H1 (cell line): ENCODE results near the gene RINT1. TPM values are rescaled to one million over a fixed set of nuclear protein-coding genes. Genes with fewer than 3 reads are reported as not detected.

Experiments
- CBX5 ChIP-seq: fragments of 300-800, 300-1000 bp; sonication (generic); IDR thresholded peaks from 2 replicates; pipeline ENCODE4 v1.7.1; 2016; ENCODE audit warnings: antibody characterized with exemption, low read length, low read depth
- CBX8 ChIP-seq: fragments of 300-800, 300-1000 bp; sonication (generic); IDR thresholded peaks from 2 replicates; pipeline ENCODE4 v1.7.1; 2016; ENCODE audit warnings: low read depth, low read length, borderline replicate concordance
- EGR1 ChIP-seq: IDR thresholded peaks from 2 replicates; pipeline ENCODE4 v1.6.1; 2011; ENCODE audit warnings: low read depth, low read length, borderline replicate concordance
- KDM4A ChIP-seq: IDR thresholded peaks from one replicate; pipeline ENCODE4 v1.7.1; 2012; ENCODE audit warnings: low read depth, mild to moderate bottlenecking, moderate library complexity, low read length, inconsistent platforms; ENCODE audit not compliant: severe bottlenecking
- RNF2 ChIP-seq: fragments of 200-900, 300-1000 bp; sonication (generic); IDR thresholded peaks from 2 replicates; pipeline ENCODE4 v1.7.1; 2016; ENCODE audit warnings: borderline replicate concordance, low read depth, mild to moderate bottlenecking, antibody characterized with exemption, low read length; ENCODE audit not compliant: poor library complexity, severe bottlenecking; ENCODE audit errors: missing control alignments
- YY1 ChIP-seq: IDR thresholded peaks from 2 replicates; pipeline ENCODE4 v1.6.1; 2011; ENCODE audit warnings: low read depth, mild to moderate bottlenecking, low read length
- ZNF274 ChIP-seq: IDR thresholded peaks from 2 replicates; pipeline ENCODE4 v1.7.0; 2012; ENCODE audit warnings: low read length, borderline replicate concordance; ENCODE audit errors: extremely low read depth
- polyA plus RNA-seq, 7 experiments: library from polyadenylated mRNA; depleted of rRNA in 3 of 7; stranded (reverse) in 5 of 7; unstranded in 2 of 7; fragments of >200 nt in 5 of 7; fragments of 200-250 nt in 2 of 7; gene quantifications; 1 replicate in 5 of 7; 2 replicates in 1 of 7; 4 replicates in 1 of 7; pipeline versions ENCODE4 v1.2.1 to v1.2.3, GENCODE V29; 2011 to 2013; ENCODE audit warnings: missing spikeins in 2 of 7, mixed read lengths in 2 of 7
- total RNA-seq: library from RNA; stranded (reverse); fragmentation: NEBNext Ultra II Directional; extraction: Animal tissue kit (Norgen Biotek cat#: 25700); gene quantifications from 2 replicates; pipeline ENCODE4 v1.2.1, GENCODE V29; 2021
- TF ChIP-seq, protein P1 (sequence below): fragments of 300-600 bp; sonication (generic); IDR thresholded peaks from 2 replicates; pipeline ENCODE4 v1.7.1; 2012; ENCODE audit warnings: low read length, moderate library complexity, mild to moderate bottlenecking, inconsistent platforms; ENCODE audit not compliant: insufficient replicate concordance

Gene RINT1
- total and polyA plus RNA-seq, 2 of the 8 experiments (the other 6 are each of a cell fraction or from before 2014, with no cell fraction given), result 7.8 to 21.8 TPM

DNA sequence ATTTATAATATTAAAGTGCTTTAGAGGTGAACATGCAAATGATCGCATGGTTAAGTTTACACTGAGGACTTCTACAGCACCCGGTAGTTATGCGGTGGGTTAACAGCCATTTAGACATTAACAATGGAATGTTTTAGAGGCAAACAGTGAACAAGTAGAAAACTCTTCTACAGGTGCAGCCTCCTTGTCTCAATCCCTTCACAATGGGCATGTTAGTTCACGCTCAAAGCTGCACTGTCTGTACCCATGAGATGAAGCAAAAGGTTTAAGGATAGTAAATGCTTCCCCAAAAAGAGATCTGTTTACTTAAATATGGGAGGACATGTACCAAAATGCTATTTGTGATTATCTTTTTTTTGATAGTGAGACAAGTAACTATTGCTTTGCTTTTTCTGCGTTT is 35.0 kb upstream of the RINT1 start (continued):
- TF ChIP-seq, protein P1, sequence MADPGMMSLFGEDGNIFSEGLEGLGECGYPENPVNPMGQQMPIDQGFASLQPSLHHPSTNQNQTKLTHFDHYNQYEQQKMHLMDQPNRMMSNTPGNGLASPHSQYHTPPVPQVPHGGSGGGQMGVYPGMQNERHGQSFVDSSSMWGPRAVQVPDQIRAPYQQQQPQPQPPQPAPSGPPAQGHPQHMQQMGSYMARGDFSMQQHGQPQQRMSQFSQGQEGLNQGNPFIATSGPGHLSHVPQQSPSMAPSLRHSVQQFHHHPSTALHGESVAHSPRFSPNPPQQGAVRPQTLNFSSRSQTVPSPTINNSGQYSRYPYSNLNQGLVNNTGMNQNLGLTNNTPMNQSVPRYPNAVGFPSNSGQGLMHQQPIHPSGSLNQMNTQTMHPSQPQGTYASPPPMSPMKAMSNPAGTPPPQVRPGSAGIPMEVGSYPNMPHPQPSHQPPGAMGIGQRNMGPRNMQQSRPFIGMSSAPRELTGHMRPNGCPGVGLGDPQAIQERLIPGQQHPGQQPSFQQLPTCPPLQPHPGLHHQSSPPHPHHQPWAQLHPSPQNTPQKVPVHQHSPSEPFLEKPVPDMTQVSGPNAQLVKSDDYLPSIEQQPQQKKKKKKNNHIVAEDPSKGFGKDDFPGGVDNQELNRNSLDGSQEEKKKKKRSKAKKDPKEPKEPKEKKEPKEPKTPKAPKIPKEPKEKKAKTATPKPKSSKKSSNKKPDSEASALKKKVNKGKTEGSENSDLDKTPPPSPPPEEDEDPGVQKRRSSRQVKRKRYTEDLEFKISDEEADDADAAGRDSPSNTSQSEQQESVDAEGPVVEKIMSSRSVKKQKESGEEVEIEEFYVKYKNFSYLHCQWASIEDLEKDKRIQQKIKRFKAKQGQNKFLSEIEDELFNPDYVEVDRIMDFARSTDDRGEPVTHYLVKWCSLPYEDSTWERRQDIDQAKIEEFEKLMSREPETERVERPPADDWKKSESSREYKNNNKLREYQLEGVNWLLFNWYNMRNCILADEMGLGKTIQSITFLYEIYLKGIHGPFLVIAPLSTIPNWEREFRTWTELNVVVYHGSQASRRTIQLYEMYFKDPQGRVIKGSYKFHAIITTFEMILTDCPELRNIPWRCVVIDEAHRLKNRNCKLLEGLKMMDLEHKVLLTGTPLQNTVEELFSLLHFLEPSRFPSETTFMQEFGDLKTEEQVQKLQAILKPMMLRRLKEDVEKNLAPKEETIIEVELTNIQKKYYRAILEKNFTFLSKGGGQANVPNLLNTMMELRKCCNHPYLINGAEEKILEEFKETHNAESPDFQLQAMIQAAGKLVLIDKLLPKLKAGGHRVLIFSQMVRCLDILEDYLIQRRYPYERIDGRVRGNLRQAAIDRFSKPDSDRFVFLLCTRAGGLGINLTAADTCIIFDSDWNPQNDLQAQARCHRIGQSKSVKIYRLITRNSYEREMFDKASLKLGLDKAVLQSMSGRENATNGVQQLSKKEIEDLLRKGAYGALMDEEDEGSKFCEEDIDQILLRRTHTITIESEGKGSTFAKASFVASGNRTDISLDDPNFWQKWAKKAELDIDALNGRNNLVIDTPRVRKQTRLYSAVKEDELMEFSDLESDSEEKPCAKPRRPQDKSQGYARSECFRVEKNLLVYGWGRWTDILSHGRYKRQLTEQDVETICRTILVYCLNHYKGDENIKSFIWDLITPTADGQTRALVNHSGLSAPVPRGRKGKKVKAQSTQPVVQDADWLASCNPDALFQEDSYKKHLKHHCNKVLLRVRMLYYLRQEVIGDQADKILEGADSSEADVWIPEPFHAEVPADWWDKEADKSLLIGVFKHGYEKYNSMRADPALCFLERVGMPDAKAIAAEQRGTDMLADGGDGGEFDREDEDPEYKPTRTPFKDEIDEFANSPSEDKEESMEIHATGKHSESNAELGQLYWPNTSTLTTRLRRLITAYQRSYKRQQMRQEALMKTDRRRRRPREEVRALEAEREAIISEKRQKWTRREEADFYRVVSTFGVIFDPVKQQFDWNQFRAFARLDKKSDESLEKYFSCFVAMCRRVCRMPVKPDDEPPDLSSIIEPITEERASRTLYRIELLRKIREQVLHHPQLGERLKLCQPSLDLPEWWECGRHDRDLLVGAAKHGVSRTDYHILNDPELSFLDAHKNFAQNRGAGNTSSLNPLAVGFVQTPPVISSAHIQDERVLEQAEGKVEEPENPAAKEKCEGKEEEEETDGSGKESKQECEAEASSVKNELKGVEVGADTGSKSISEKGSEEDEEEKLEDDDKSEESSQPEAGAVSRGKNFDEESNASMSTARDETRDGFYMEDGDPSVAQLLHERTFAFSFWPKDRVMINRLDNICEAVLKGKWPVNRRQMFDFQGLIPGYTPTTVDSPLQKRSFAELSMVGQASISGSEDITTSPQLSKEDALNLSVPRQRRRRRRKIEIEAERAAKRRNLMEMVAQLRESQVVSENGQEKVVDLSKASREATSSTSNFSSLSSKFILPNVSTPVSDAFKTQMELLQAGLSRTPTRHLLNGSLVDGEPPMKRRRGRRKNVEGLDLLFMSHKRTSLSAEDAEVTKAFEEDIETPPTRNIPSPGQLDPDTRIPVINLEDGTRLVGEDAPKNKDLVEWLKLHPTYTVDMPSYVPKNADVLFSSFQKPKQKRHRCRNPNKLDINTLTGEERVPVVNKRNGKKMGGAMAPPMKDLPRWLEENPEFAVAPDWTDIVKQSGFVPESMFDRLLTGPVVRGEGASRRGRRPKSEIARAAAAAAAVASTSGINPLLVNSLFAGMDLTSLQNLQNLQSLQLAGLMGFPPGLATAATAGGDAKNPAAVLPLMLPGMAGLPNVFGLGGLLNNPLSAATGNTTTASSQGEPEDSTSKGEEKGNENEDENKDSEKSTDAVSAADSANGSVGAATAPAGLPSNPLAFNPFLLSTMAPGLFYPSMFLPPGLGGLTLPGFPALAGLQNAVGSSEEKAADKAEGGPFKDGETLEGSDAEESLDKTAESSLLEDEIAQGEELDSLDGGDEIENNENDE, result no peak
- no peak for TF ChIP-seq KDM4A
- TF ChIP-seq RNF2, result no peak
- no peak for TF ChIP-seq YY1
- TF ChIP-seq CBX8, result no peak
- no peak for TF ChIP-seq ZNF274
- TF ChIP-seq CBX5, result no peak
- TF ChIP-seq EGR1, result no peak
- TF ChIP-seq, all 59 proteins: peak for 0
